SK-N-SH (cell line): ENCODE measurements around the gene TPRX1. TPM values are rescaled to one million over a fixed set of nuclear protein-coding genes. Genes with fewer than 3 reads are reported as not detected.

Experiments
- CTCF ChIA-PET: fragments of 300-600, 350-600 bp; formaldehyde crosslinking; extraction: SDS; loops from one replicate; lab custom pipeline; 2021; lab: Yijun Ruan, JAX
- POLR2A ChIA-PET: fragments of 350-600 bp; sonication (Branson Sonifier 250); formaldehyde crosslinking; extraction: SDS; loops from one replicate; lab custom pipeline; 2020; ENCODE audit warnings: antibody characterized with exemption, inconsistent platforms; lab: Yijun Ruan, JAX
- DNase-seq: peaks from one replicate; pipeline ENCODE4 v3.0.0; 2012
- H2AFZ ChIP-seq: fragments of 200-600 bp; sonication (generic); 2 replicates; pipeline ENCODE4 v1.8.1; 2016; ENCODE audit warnings: antibody characterized with exemption, mild to moderate bottlenecking, low read depth
- H3F3A ChIP-seq: fragments of 200-600 bp; sonication (generic); replicated peaks from 2 replicates; pipeline ENCODE3; 2016; ENCODE audit warnings: antibody characterized with exemption, mild to moderate bottlenecking; ENCODE audit not compliant: insufficient read depth
- H3K27ac ChIP-seq, 2 experiments: fragments of 200-500 bp in 1 of 2; fragments of 200-600 bp in 1 of 2; sonication (Bioruptor generic) in 1 of 2; sonication (generic), shearing (Covaris generic) in 1 of 2; 2 replicates each; pipeline versions ENCODE4 v1.5.1 to v1.6.1; 2014 to 2016; ENCODE audit warnings: low read depth in 2 of 2, inconsistent platforms in 1 of 2, low read length in 1 of 2, mild to moderate bottlenecking in 1 of 2, mixed read lengths in 1 of 2
- H3K27me3 ChIP-seq: fragments of 200-600 bp; sonication (generic), shearing (Covaris generic); 2 replicates; pipeline ENCODE4 v1.6.1; 2016; ENCODE audit warnings: mixed run types; ENCODE audit not compliant: insufficient read depth
- H3K36me3 ChIP-seq, 2 experiments: fragments of 200-500 bp in 1 of 2; fragments of 200-600 bp in 1 of 2; sonication (Bioruptor generic) in 1 of 2; sonication (generic) in 1 of 2; replicated peaks in 1 of 2; 2 replicates each; pipeline versions ENCODE3 to v1.5.1; 2014 to 2016; ENCODE audit warnings: low read length in 1 of 2, mild to moderate bottlenecking in 1 of 2; ENCODE audit not compliant: insufficient read depth in 2 of 2, control insufficient read depth in 1 of 2
- H3K4me1 ChIP-seq, 2 experiments: fragments of 200-500 bp in 1 of 2; fragments of 200-600 bp in 1 of 2; sonication (Bioruptor generic) in 1 of 2; sonication (generic), shearing (Covaris generic) in 1 of 2; 2 replicates each; pipeline versions ENCODE4 v1.5.1 to v1.6.1; 2014 to 2016; ENCODE audit warnings: low read depth in 1 of 2, low read length in 1 of 2, mixed run types in 1 of 2; ENCODE audit not compliant: insufficient read depth in 2 of 2, control insufficient read depth in 1 of 2
- H3K4me2 ChIP-seq: fragments of 200-600 bp; sonication (generic), shearing (Covaris generic); 2 replicates; pipeline ENCODE4 v1.6.1; 2017; ENCODE audit warnings: mixed run types
- H3K4me3 ChIP-seq, 2 experiments: fragments of 200-500 bp in 1 of 2; fragments of 200-600 bp in 1 of 2; sonication (Bioruptor generic) in 1 of 2; sonication (generic), shearing (Covaris generic) in 1 of 2; 2 replicates each; pipeline versions ENCODE4 v1.5.1 to v1.8.1; 2014 to 2016; ENCODE audit warnings: low read depth in 2 of 2, inconsistent platforms in 1 of 2, low read length in 1 of 2, mild to moderate bottlenecking in 1 of 2, mixed read lengths in 1 of 2, moderate library complexity in 1 of 2
- H3K79me2 ChIP-seq: fragments of 200-600 bp; sonication (generic); 2 replicates; pipeline ENCODE4 v1.8.1; 2017; ENCODE audit warnings: mild to moderate bottlenecking; ENCODE audit not compliant: insufficient read depth
- H3K9ac ChIP-seq: fragments of 200-600 bp; sonication (generic); 2 replicates; pipeline ENCODE4 v1.6.1; 2017; ENCODE audit warnings: mixed run types
- H3K9me2 ChIP-seq: fragments of 200-600 bp; sonication (generic); 2 replicates; pipeline ENCODE4 v1.6.1; 2017; ENCODE audit warnings: mixed run types
- H3K9me3 ChIP-seq: fragments of 200-600 bp; sonication (generic); 2 replicates; pipeline ENCODE4 v1.6.1; 2017; ENCODE audit warnings: mixed run types, mild to moderate bottlenecking, moderate library complexity
- H4K20me1 ChIP-seq: fragments of 200-600 bp; sonication (generic); 2 replicates; pipeline ENCODE4 v1.6.1; 2017; ENCODE audit warnings: mild to moderate bottlenecking, mixed run types; ENCODE audit not compliant: insufficient read depth
- CHD2 ChIP-seq: fragments of 150-350 bp; IDR thresholded peaks from 2 replicates; pipeline ENCODE4 v1.6.1; 2018; ENCODE audit warnings: low read length; ENCODE audit not compliant: partially characterized antibody
- CTCF ChIP-seq: fragments of 200-600 bp; sonication (generic); IDR thresholded peaks from 2 replicates; pipeline ENCODE4 v1.6.1; 2017; ENCODE audit warnings: antibody characterized with exemption, mild to moderate bottlenecking, moderate library complexity
- ELF1 ChIP-seq: IDR thresholded peaks from 2 replicates; pipeline ENCODE4 v1.4.0; 2012
- EP300 ChIP-seq, 2 experiments: IDR thresholded peaks; 2 replicates each; pipeline versions ENCODE4 v1.4.0 to v1.6.1; 2012; ENCODE audit warnings: borderline replicate concordance in 1 of 2, low read depth in 1 of 2, low read length in 1 of 2
- EZH2phosphoT487 ChIP-seq: fragments of 200-600 bp; sonication (generic); IDR thresholded peaks from 2 replicates; pipeline ENCODE4 v1.6.1; 2017; ENCODE audit warnings: low read depth, mixed run types, mild to moderate bottlenecking, antibody characterized with exemption, moderate library complexity, borderline replicate concordance
- FOXJ3 ChIP-seq: sonication (generic); formaldehyde crosslinking; IDR thresholded peaks from 2 replicates; pipeline ENCODE4 v1.5.1; 2020; ENCODE audit warnings: mild to moderate bottlenecking, missing genetic modification reagents
- POLR2AphosphoS5 ChIP-seq: IDR thresholded peaks from 2 replicates; pipeline ENCODE4 v1.6.1; 2012; ENCODE audit warnings: low read depth, low read length
- RCOR1 ChIP-seq: fragments of 150-350 bp; IDR thresholded peaks from 2 replicates; pipeline ENCODE4 v1.6.1; 2017; ENCODE audit warnings: antibody characterized with exemption, low read length
- REST ChIP-seq: IDR thresholded peaks from 2 replicates; pipeline ENCODE4 v1.6.1; 2012; ENCODE audit warnings: mild to moderate bottlenecking, low read depth, low read length, moderate library complexity
- RFX5 ChIP-seq: IDR thresholded peaks from 2 replicates; pipeline ENCODE4 v1.6.1; 2012; ENCODE audit warnings: mild to moderate bottlenecking, improper control_type of control experiment, low read length
- SIN3A ChIP-seq: IDR thresholded peaks from 2 replicates; pipeline ENCODE4 v1.6.1; 2012; ENCODE audit warnings: low read depth, mild to moderate bottlenecking, low read length, moderate library complexity, borderline replicate concordance
- SMC3 ChIP-seq: IDR thresholded peaks from 2 replicates; pipeline ENCODE4 v1.6.1; 2012; ENCODE audit warnings: low read depth, low read length, improper control_type of control experiment
- TAF1 ChIP-seq: IDR thresholded peaks from 2 replicates; pipeline ENCODE4 v1.6.1; 2012; ENCODE audit warnings: low read depth, mild to moderate bottlenecking, low read length, moderate library complexity, borderline replicate concordance
- TCF12 ChIP-seq: IDR thresholded peaks from 2 replicates; pipeline ENCODE4 v1.4.0; 2012
- TEAD4 ChIP-seq: IDR thresholded peaks from 2 replicates; pipeline ENCODE4 v1.4.0; 2012; ENCODE audit warnings: mild to moderate bottlenecking, borderline replicate concordance; ENCODE audit not compliant: insufficient read depth
- YY1 ChIP-seq: IDR thresholded peaks from 2 replicates; pipeline ENCODE4 v1.4.0; 2012; ENCODE audit warnings: low read depth, mild to moderate bottlenecking
- WGBS: methylation state at CpG from one replicate; pipeline ENCODE4 v1.1.6; 2017; ENCODE audit warnings: low lambda C conversion rate; 5-methylcytosine and 5-hydroxymethylcytosine counted together
- polyA plus RNA-seq, 3 experiments: library from polyadenylated mRNA; depleted of rRNA; stranded (reverse); fragments of >200 nt; gene quantifications; 2 replicates each; pipeline ENCODE4 v1.2.3, GENCODE V29; 2012
- TF ChIP-seq, protein P1 (sequence below): IDR thresholded peaks from 2 replicates; pipeline ENCODE4 v1.4.0; 2012; ENCODE audit warnings: low read depth, borderline replicate concordance
- TF ChIP-seq, protein P2 (sequence below): fragments of 150-350 bp; IDR thresholded peaks from 2 replicates; pipeline ENCODE4 v1.6.1; 2016; ENCODE audit warnings: mild to moderate bottlenecking, low read depth, low read length

The TPRX1 gene
- polyA plus RNA-seq, 1 of the 3 experiments (the other 2 are of a cell fraction): not detected

DNA sequence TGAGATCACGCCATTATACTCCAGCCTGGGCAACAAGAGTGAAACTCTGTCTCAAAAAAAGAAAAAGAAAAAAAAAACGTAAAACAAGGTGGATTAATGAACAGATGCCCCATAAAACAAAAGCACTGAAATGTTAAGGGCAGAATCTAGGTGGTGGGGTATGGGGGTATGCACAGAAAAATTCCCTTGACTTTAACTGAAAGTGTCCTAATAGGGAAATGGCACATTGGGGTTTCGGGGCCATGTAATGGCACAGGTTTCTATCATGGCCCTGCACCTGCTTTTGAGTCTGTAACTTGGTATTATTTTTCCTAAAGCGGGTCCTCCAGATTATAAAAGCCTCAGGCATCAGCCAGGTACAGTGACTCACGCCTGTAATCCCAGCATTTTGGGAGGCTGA, 42.8 kb downstream of the TPRX1 start:
- Histone ChIP-seq H3K9ac (no peak overlapping the region), H3K9me2 (no peaks in the 10 kb centered on the region), H3K79me2 (no peaks in the 10 kb centered on the region), H3K36me3 (peaks cover 12 to 19% of the 10 kb centered on the region in 2 experiments), H4K20me1 (peaks cover 3% of the 10 kb centered on the region; the same call in 1 of the 2 replicates), H3K4me2 (no peak overlapping the region), H3F3A (peaks cover 17% of the 10 kb centered on the region), H3K9me3 (no peaks in the 10 kb centered on the region), H3K27ac (no peak overlapping the region), H3K4me1 (no peaks in the 10 kb centered on the region), H3K27me3 (no peaks in the 10 kb centered on the region), H3K4me3 (no peak overlapping the region), H2AFZ (no peak overlapping the region)
- no peak for DNase-seq
- ChIA-PET CTCF (interaction anchor here (0.6 kb wide), 1 partner anchor 393 kb away, joined by 3 read pairs; no protein-coding TSS in a partner anchor), POLR2A (no interaction called here)
- TF ChIP-seq RCOR1 (no peak), POLR2AphosphoS5 (no peak), CHD2 (no peak), TAF1 (no peak), EZH2phosphoT487 (no peak), TEAD4 (no peak), REST (no peak), YY1 (no peak), SIN3A (no peak), ELF1 (no peak), SMC3 (no peak), EP300 (IDR thresholded peaks at IDR 0.05; ENCODE audit: borderline replicate concordance in 1 of 2, low read depth in 1 of 2, low read length in 1 of 2) (no peak), RFX5 (no peak), FOXJ3 (CRISPR knock-in tag) (no peak), CTCF (no peak), TCF12 (no peak)
- TF ChIP-seq, protein P1, sequence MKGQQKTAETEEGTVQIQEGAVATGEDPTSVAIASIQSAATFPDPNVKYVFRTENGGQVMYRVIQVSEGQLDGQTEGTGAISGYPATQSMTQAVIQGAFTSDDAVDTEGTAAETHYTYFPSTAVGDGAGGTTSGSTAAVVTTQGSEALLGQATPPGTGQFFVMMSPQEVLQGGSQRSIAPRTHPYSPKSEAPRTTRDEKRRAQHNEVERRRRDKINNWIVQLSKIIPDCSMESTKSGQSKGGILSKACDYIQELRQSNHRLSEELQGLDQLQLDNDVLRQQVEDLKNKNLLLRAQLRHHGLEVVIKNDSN: no peak
- TF ChIP-seq, protein P2, sequence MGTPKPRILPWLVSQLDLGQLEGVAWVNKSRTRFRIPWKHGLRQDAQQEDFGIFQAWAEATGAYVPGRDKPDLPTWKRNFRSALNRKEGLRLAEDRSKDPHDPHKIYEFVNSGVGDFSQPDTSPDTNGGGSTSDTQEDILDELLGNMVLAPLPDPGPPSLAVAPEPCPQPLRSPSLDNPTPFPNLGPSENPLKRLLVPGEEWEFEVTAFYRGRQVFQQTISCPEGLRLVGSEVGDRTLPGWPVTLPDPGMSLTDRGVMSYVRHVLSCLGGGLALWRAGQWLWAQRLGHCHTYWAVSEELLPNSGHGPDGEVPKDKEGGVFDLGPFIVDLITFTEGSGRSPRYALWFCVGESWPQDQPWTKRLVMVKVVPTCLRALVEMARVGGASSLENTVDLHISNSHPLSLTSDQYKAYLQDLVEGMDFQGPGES: no peak
- 60% methylated on average over 5 of the region's 5 CpGs for WGBS
